ENCODE data around the gene WDR86. TPM values are rescaled to one million over a fixed set of nuclear protein-coding genes. Genes with fewer than 3 reads are reported as not detected.

The WDR86 gene
- total RNA-seq, 1 experiment from 2014 or later, result not detected

DNA sequence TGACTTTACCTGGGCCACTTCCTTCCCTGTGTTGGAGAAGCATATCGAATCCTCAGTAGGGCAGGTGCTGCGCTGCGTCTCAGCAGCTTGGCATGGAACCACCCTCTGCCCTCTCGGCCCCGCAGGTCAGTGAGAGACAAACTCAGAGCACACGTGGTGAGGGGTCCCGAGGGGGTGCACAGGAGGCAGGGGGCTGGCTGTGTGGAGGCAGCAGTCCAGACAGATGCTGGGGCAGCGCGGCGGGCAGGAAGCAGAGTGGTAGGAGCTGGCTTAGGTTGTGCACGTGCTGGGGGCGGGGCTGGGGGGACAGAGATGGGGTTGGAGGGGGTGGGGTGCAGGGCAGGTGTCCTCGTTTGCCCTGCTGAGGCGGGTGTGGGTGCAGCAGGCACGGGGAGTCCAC lies 35.1 kb downstream of the WDR86 start:
- no TSS peak for BruUV-seq (replicated peaks)
- ChIA-PET POLR2A (no interaction called here), CTCF (no interaction called here), RAD21 (ENCODE audit: low non-redundant PET in 1 of 2, low total read pairs in 2 of 2, uncharacterized antibody in 2 of 2, unreplicated experiment in 2 of 2) (no interaction called here)
- no peak overlapping the region for H3K27ac ChIP-seq (ENCODE audit: low read depth, low read length)
- DNase-seq (ENCODE audit: low read depth, low spot score) (no peak), ATAC-seq (no peak)
- no peaks in the 10 kb centered on the region for H4K20me1 ChIP-seq (ENCODE audit: insufficient read depth)
- no peaks in the 10 kb centered on the region for H3K9me3 ChIP-seq (ENCODE audit: control insufficient read depth in 1 of 2, insufficient read depth in 1 of 2, low read depth in 1 of 2, low read length in 2 of 2)
- H3K4me1 ChIP-seq (ENCODE audit: control insufficient read depth in 1 of 2, insufficient read depth in 2 of 2, low read length in 2 of 2), result no peaks in the 10 kb centered on the region
- H3K9ac ChIP-seq (ENCODE audit: low read length), result no peak overlapping the region
- no peaks in the 10 kb centered on the region; a peak in 1 of 4 replicates for H3K36me3 ChIP-seq (ENCODE audit: control insufficient read depth in 1 of 2, insufficient read depth in 2 of 2, low read length in 2 of 2)
- no peak overlapping the region for H3K4me2 ChIP-seq (ENCODE audit: low read length)
- no peak overlapping the region for H2AFZ ChIP-seq (ENCODE audit: low read depth, low read length, poor library complexity, severe bottlenecking)
- no peaks in the 10 kb centered on the region for H3K27me3 ChIP-seq (ENCODE audit: insufficient read depth, low read length)
- H3K9me2 ChIP-seq (ENCODE audit: insufficient read depth), result no peaks in the 10 kb centered on the region
- H3K79me2 ChIP-seq (ENCODE audit: insufficient read depth, low read length), result no peaks in the 10 kb centered on the region
- no peak overlapping the region for H3K4me3 ChIP-seq (replicated peaks in 1 of 2; ENCODE audit: low read depth in 1 of 2, low read length in 2 of 2)
- TF ChIP-seq, protein P1, sequence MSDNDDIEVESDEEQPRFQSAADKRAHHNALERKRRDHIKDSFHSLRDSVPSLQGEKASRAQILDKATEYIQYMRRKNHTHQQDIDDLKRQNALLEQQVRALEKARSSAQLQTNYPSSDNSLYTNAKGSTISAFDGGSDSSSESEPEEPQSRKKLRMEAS (IDR thresholded peaks at IDR 0.05), result no peak
- TF ChIP-seq JUND (IDR thresholded peaks at IDR 0.05) (no peak), SIN3A (IDR thresholded peaks at IDR 0.05; ENCODE audit: low read depth) (no peak), YY1 (IDR thresholded peaks at IDR 0.05; ENCODE audit: extremely low read depth, insufficient replicate concordance, low read depth, low read length) (no peak), POLR2AphosphoS5 (IDR thresholded peaks at IDR 0.05; ENCODE audit: low read depth, low read length) (no peak), TCF7L2 (IDR thresholded peaks at IDR 0.05; ENCODE audit: borderline replicate concordance, extremely low read depth, insufficient read depth, insufficient read length) (no peak), ZFX (IDR thresholded peaks at IDR 0.05) (no peak), RAD21 (IDR thresholded peaks at IDR 0.05; ENCODE audit: low read depth) (no peak)
- intact Hi-C loops (cut with micrococcal nuclease), result no loop called here

DNA sequence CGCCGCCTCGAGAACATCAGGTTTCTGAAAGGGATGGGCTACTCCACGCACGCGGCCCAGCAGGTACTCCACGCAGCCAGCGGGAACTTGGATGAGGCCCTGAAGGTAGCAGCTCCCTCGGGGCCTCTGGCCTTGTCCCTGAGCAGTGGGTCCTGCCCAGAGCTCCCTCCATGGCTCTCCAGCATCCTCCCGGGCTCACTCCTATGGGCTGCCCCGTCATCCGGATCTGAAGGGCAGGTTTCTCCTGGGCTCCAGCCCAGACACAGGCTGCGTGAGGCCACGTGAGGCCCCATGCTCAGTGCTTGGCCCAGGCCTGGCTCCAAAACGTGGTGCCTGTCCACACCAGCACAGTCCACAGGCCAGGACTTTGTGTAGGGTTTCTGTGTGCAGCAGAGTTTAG lies 35.7 kb downstream of the WDR86 start:
- Histone ChIP-seq H3K27me3 (ENCODE audit: insufficient read depth, low read length) (no peaks in the 10 kb centered on the region), H3K4me2 (ENCODE audit: low read length) (no peak overlapping the region), H3K9ac (ENCODE audit: low read length) (no peak overlapping the region), H3K79me2 (ENCODE audit: insufficient read depth, low read length) (no peaks in the 10 kb centered on the region), H3K9me3 (ENCODE audit: control insufficient read depth in 1 of 2, insufficient read depth in 1 of 2, low read depth in 1 of 2, low read length in 2 of 2) (no peaks in the 10 kb centered on the region), H2AFZ (ENCODE audit: low read depth, low read length, poor library complexity, severe bottlenecking) (no peak overlapping the region), H3K4me3 (replicated peaks in 1 of 2; ENCODE audit: low read depth in 1 of 2, low read length in 2 of 2) (no peak overlapping the region), H3K4me1 (ENCODE audit: control insufficient read depth in 1 of 2, insufficient read depth in 2 of 2, low read length in 2 of 2) (no peaks in the 10 kb centered on the region), H3K36me3 (ENCODE audit: control insufficient read depth in 1 of 2, insufficient read depth in 2 of 2, low read length in 2 of 2) (no peaks in the 10 kb centered on the region; a peak in 1 of 4 replicates), H3K27ac (ENCODE audit: low read depth, low read length) (no peak overlapping the region), H3K9me2 (ENCODE audit: insufficient read depth) (no peaks in the 10 kb centered on the region), H4K20me1 (ENCODE audit: insufficient read depth) (no peaks in the 10 kb centered on the region)
- DNase-seq (ENCODE audit: low read depth, low spot score) (no peak), ATAC-seq (no peak)
- TF ChIP-seq YY1 (IDR thresholded peaks at IDR 0.05; ENCODE audit: extremely low read depth, insufficient replicate concordance, low read depth, low read length) (no peak), ELF1 (IDR thresholded peaks at IDR 0.05; ENCODE audit: borderline replicate concordance, low read depth) (no peak)
- ChIA-PET CTCF (no interaction called here), RAD21 (ENCODE audit: low non-redundant PET in 1 of 2, low total read pairs in 2 of 2, uncharacterized antibody in 2 of 2, unreplicated experiment in 2 of 2) (no interaction called here), POLR2A (no interaction called here)
- BruUV-seq (replicated peaks), result no TSS peak
- intact Hi-C loops (cut with micrococcal nuclease), result no loop called here

Measured in HCT116 (cell line).